ENCODE measurements around the gene LIN37.

Gene LIN37

GRCh38 chr19:35755550-35756376, 7.4 kb downstream of the LIN37 start:
- no peak for TF ChIP-seq CTCF (IDR thresholded peaks at IDR 0.05; ENCODE audit: low read depth, low read length)
- peak overlapping the region; percentile 96 for H3K4me3 ChIP-seq (ENCODE audit: low read depth, low read length)

- TF ChIP-seq CTCF (IDR thresholded peaks at IDR 0.05; ENCODE audit: low read depth, low read length) = no peak
- H3K4me3 ChIP-seq (ENCODE audit: low read depth, low read length) = peak within 1 kb of the TSS; percentile 96
Observed at GRCh38 chr19:35756377-35757230, 8.2 kb downstream of the LIN37 start, which contains the start of gene HSPB6. Gene HSPB6 (minus strand): TSS chr19:35757029. CDS start chr19:35757008, 21 bp downstream.

- no peak for TF ChIP-seq CTCF (IDR thresholded peaks at IDR 0.05; ENCODE audit: low read depth, low read length)
- H3K4me3 ChIP-seq (ENCODE audit: low read depth, low read length) = peak overlapping the region; percentile 96
Observed at GRCh38 chr19:35757231-35757748, 8.9 kb downstream of the LIN37 start.

GRCh38 chr19:35757749-35758608, 9.6 kb downstream of the LIN37 start, which contains the start of gene PROSER3:
Gene PROSER3 (plus strand): TSS chr19:35758176. CDS start chr19:35758216, 40 bp downstream.
- H3K4me3 ChIP-seq (ENCODE audit: low read depth, low read length) = peak within 1 kb of the TSS; percentile 96
- TF ChIP-seq CTCF (IDR thresholded peaks at IDR 0.05; ENCODE audit: low read depth, low read length) = no peak

GRCh38 chr19:35759697-35760096, 11.3 kb downstream of the LIN37 start:
- no peak overlapping the region for H3K4me3 ChIP-seq (ENCODE audit: low read depth, low read length)
- no peak for TF ChIP-seq CTCF (IDR thresholded peaks at IDR 0.05; ENCODE audit: low read depth, low read length)

GRCh38 chr19:35760711-35761349, 12.5 kb downstream of the LIN37 start:
- H3K4me3 ChIP-seq (ENCODE audit: low read depth, low read length) = no peak overlapping the region
- no peak for TF ChIP-seq CTCF (IDR thresholded peaks at IDR 0.05; ENCODE audit: low read depth, low read length)

Data from WI38 (cell line).